Measurements from ENCODE around the gene EFNA1.
A peak's percentile ranks its signal among the peaks of the same experiment; 100 is the strongest.
"Not testable (repeated sequence)": the region's sequence is repeated elsewhere in the genome, so short reads cannot be mapped to it uniquely, and the experiment has no call there.

The EFNA1 gene

GRCh38 chr1:155141749-155142148, 14.1 kb downstream of the EFNA1 start:
- Histone ChIP-seq H3K9ac (ENCODE audit: low read depth, low read length) (no peak overlapping the region), H3K4me1 (ENCODE audit: control insufficient read depth, insufficient read depth, low read length) (peaks cover 2% of the 10 kb centered on the region), H3K36me3 (ENCODE audit: control insufficient read depth, insufficient read depth, low read length) (no peaks in the 10 kb centered on the region), H3K9me3 (ENCODE audit: control insufficient read depth, insufficient read depth, low read length) (no peaks in the 10 kb centered on the region), H3K27me3 (ENCODE audit: control insufficient read depth, insufficient read depth, low read length) (peaks cover 6% of the 10 kb centered on the region), H3K4me3 (ENCODE audit: low read depth, low read length) (no peak overlapping the region)

GRCh38 chr1:155145491-155145890, 17.8 kb downstream of the EFNA1 start:
- Histone ChIP-seq H3K27me3 (ENCODE audit: control insufficient read depth, insufficient read depth, low read length) (peaks cover 6% of the 10 kb centered on the region), H3K4me3 (ENCODE audit: low read depth, low read length) (no peak overlapping the region), H3K4me1 (ENCODE audit: control insufficient read depth, insufficient read depth, low read length) (no peaks in the 10 kb centered on the region), H3K36me3 (ENCODE audit: control insufficient read depth, insufficient read depth, low read length) (no peaks in the 10 kb centered on the region), H3K9ac (ENCODE audit: low read depth, low read length) (no peak overlapping the region), H3K9me3 (ENCODE audit: control insufficient read depth, insufficient read depth, low read length) (no peaks in the 10 kb centered on the region)

GRCh38 chr1:155155996-155156643, 28.4 kb downstream of the EFNA1 start:
- H3K9ac ChIP-seq (ENCODE audit: low read depth, low read length); H3K27me3 ChIP-seq (ENCODE audit: control insufficient read depth, insufficient read depth, low read length); H3K4me3 ChIP-seq (ENCODE audit: low read depth, low read length); H3K9me3 ChIP-seq (ENCODE audit: control insufficient read depth, insufficient read depth, low read length); H3K36me3 ChIP-seq (ENCODE audit: control insufficient read depth, insufficient read depth, low read length); H3K4me1 ChIP-seq (ENCODE audit: control insufficient read depth, insufficient read depth, low read length): not testable (repeated sequence)

GRCh38 chr1:155158991-155159390, 31.3 kb downstream of the EFNA1 start:
- H3K4me3 ChIP-seq (ENCODE audit: low read depth, low read length), result no peak overlapping the region
- H3K9ac ChIP-seq (ENCODE audit: low read depth, low read length), result no peak overlapping the region
- H3K36me3 ChIP-seq (ENCODE audit: control insufficient read depth, insufficient read depth, low read length), result no peaks in the 10 kb centered on the region
- no peaks in the 10 kb centered on the region for H3K27me3 ChIP-seq (ENCODE audit: control insufficient read depth, insufficient read depth, low read length)
- no peaks in the 10 kb centered on the region for H3K4me1 ChIP-seq (ENCODE audit: control insufficient read depth, insufficient read depth, low read length)
- H3K9me3 ChIP-seq (ENCODE audit: control insufficient read depth, insufficient read depth, low read length), result no peaks in the 10 kb centered on the region

- no peaks in the 10 kb centered on the region for H3K36me3 ChIP-seq (ENCODE audit: control insufficient read depth, insufficient read depth, low read length)
- no peak overlapping the region for H3K4me3 ChIP-seq (ENCODE audit: low read depth, low read length)
- no peaks in the 10 kb centered on the region for H3K27me3 ChIP-seq (ENCODE audit: control insufficient read depth, insufficient read depth, low read length)
- H3K4me1 ChIP-seq (ENCODE audit: control insufficient read depth, insufficient read depth, low read length), result no peaks in the 10 kb centered on the region
- H3K9me3 ChIP-seq (ENCODE audit: control insufficient read depth, insufficient read depth, low read length), result no peaks in the 10 kb centered on the region
- H3K9ac ChIP-seq (ENCODE audit: low read depth, low read length), result no peak overlapping the region
Measured at GRCh38 chr1:155160128-155160527, 32.5 kb downstream of the EFNA1 start.

- H3K9ac ChIP-seq (ENCODE audit: low read depth, low read length); H3K4me1 ChIP-seq (ENCODE audit: control insufficient read depth, insufficient read depth, low read length); H3K4me3 ChIP-seq (ENCODE audit: low read depth, low read length); H3K9me3 ChIP-seq (ENCODE audit: control insufficient read depth, insufficient read depth, low read length); H3K27me3 ChIP-seq (ENCODE audit: control insufficient read depth, insufficient read depth, low read length); H3K36me3 ChIP-seq (ENCODE audit: control insufficient read depth, insufficient read depth, low read length): not testable (repeated sequence)
Measured at GRCh38 chr1:155162631-155163030, 35.0 kb downstream of the EFNA1 start.

GRCh38 chr1:155163785-155164184, 36.1 kb downstream of the EFNA1 start:
- H3K27me3 ChIP-seq (ENCODE audit: control insufficient read depth, insufficient read depth, low read length); H3K4me1 ChIP-seq (ENCODE audit: control insufficient read depth, insufficient read depth, low read length): not testable (repeated sequence)

GRCh38 chr1:155164625-155165024, 36.9 kb downstream of the EFNA1 start:
- H3K27me3 ChIP-seq (ENCODE audit: control insufficient read depth, insufficient read depth, low read length); H3K4me3 ChIP-seq (ENCODE audit: low read depth, low read length): not testable (repeated sequence)

More at GRCh38 chr1:155163785-155164184, 36.1 kb downstream of the EFNA1 start:
- not testable (repeated sequence) for H3K9me3 ChIP-seq (ENCODE audit: control insufficient read depth, insufficient read depth, low read length); H3K36me3 ChIP-seq (ENCODE audit: control insufficient read depth, insufficient read depth, low read length); H3K9ac ChIP-seq (ENCODE audit: low read depth, low read length); H3K4me3 ChIP-seq (ENCODE audit: low read depth, low read length)

GRCh38 chr1:155166051-155166470, 38.4 kb downstream of the EFNA1 start:
- Histone ChIP-seq H3K4me1 (ENCODE audit: control insufficient read depth, insufficient read depth, low read length) (peaks cover 3% of the 10 kb centered on the region), H3K27me3 (ENCODE audit: control insufficient read depth, insufficient read depth, low read length) (no peaks in the 10 kb centered on the region), H3K9me3 (ENCODE audit: control insufficient read depth, insufficient read depth, low read length) (no peaks in the 10 kb centered on the region), H3K4me3 (ENCODE audit: low read depth, low read length) (peak overlapping the region; percentile 76), H3K9ac (ENCODE audit: low read depth, low read length) (no peak overlapping the region), H3K36me3 (ENCODE audit: control insufficient read depth, insufficient read depth, low read length) (peaks cover 3% of the 10 kb centered on the region)

More at GRCh38 chr1:155164625-155165024, 36.9 kb downstream of the EFNA1 start:
- H3K9me3 ChIP-seq (ENCODE audit: control insufficient read depth, insufficient read depth, low read length); H3K9ac ChIP-seq (ENCODE audit: low read depth, low read length); H3K36me3 ChIP-seq (ENCODE audit: control insufficient read depth, insufficient read depth, low read length); H3K4me1 ChIP-seq (ENCODE audit: control insufficient read depth, insufficient read depth, low read length): not testable (repeated sequence)

- H3K27me3 ChIP-seq (ENCODE audit: control insufficient read depth, insufficient read depth, low read length), result no peaks in the 10 kb centered on the region
- peaks cover 3% of the 10 kb centered on the region for H3K4me1 ChIP-seq (ENCODE audit: control insufficient read depth, insufficient read depth, low read length)
- peak overlapping the region; percentile 76 for H3K4me3 ChIP-seq (ENCODE audit: low read depth, low read length)
- H3K9ac ChIP-seq (ENCODE audit: low read depth, low read length), result no peak overlapping the region
- peaks cover 3% of the 10 kb centered on the region for H3K36me3 ChIP-seq (ENCODE audit: control insufficient read depth, insufficient read depth, low read length)
- H3K9me3 ChIP-seq (ENCODE audit: control insufficient read depth, insufficient read depth, low read length), result no peaks in the 10 kb centered on the region
Measured at GRCh38 chr1:155166471-155167165, 38.9 kb downstream of the EFNA1 start.

GRCh38 chr1:155167166-155168104, 39.8 kb downstream of the EFNA1 start:
- peaks cover 3% of the 10 kb centered on the region for H3K4me1 ChIP-seq (ENCODE audit: control insufficient read depth, insufficient read depth, low read length)
- H3K36me3 ChIP-seq (ENCODE audit: control insufficient read depth, insufficient read depth, low read length), result peaks cover 3% of the 10 kb centered on the region
- H3K27me3 ChIP-seq (ENCODE audit: control insufficient read depth, insufficient read depth, low read length), result no peaks in the 10 kb centered on the region
- peak overlapping the region; percentile 76 for H3K4me3 ChIP-seq (ENCODE audit: low read depth, low read length)
- no peaks in the 10 kb centered on the region for H3K9me3 ChIP-seq (ENCODE audit: control insufficient read depth, insufficient read depth, low read length)
- H3K9ac ChIP-seq (ENCODE audit: low read depth, low read length), result no peak overlapping the region
